ENCODE data around the gene CCDC85B.

The CCDC85B gene

GRCh38 chr11:65869643-65870306, 20.7 kb upstream of the CCDC85B start:
- DNase-seq: no peak

DNA sequence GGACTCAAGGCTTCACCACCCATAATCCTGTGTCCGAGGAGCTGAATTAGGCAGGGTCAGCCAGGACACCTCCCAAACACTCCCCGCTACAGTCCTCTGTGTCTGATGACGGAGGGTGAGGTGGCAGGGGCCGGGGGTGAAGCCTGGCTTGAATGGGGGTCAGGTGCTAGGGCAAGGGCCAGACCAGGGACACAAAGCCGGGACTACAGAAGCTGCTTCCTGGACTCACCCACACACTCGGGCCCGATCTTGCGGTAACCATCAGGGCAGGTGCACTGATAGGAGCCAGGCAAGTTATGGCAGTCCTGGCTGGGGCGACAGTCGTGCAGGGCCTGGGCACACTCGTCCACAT, 20.2 kb upstream of the CCDC85B start:
- DNase-seq: no peak

- no peak for DNase-seq
Observed at GRCh38 chr11:65870706-65871681, 19.5 kb upstream of the CCDC85B start.

- DNase-seq: peak; percentile 42
Observed at GRCh38 chr11:65871811-65872548, 18.5 kb upstream of the CCDC85B start.

DNA sequence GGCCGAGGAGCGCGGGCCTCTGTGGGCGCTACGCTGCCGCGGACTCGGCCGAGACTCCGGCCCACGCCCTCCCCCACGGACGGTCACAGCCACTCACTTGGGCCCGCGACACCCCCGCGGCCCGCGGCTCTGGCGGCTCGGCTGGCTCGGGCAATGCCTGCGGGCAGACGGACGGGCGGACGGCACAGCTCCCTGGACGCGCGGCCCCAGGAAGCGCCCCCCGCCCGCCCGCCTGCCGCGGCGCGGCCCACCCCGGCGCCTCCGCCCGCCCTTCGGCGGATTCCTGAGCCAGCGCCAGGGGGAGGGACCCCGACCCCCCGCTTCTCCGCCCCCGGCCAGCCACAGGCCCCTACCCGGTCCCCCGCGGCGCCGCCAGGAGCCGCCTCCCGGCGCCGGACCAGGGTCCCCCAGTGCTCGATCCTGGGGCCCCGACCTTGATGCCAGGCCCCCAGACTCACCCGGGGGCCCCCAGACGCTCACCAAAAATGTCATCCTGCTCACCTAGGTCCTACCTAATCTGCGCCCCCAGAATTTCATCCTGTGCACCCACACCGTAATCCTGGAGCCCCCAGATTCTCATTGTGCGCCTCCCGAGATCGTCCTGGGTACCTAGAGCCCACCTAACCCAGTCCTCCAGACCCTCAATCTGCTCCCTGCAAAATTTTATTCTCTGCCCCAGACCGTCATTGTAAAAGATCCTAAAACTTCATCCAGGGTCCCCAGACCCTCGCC, 17.7 kb upstream of the CCDC85B start, which contains the start of gene EFEMP2:
TSS of gene EFEMP2 (minus strand) at position 215 of the 732 bp plus-strand sequence. CDS start 446 bp downstream, outside the sequence.
- DNase-seq: peak; percentile 73

GRCh38 chr11:65873318-65874156, 16.9 kb upstream of the CCDC85B start:
- peak; percentile 93 for DNase-seq

- no peak for DNase-seq
Observed at GRCh38 chr11:65879617-65880016, 10.9 kb upstream of the CCDC85B start, which contains the start of gene CTSW. Gene CTSW (plus strand): TSS chr11:65879837. CDS start chr11:65879855, 18 bp downstream.

GRCh38 chr11:65880027-65880426, 10.4 kb upstream of the CCDC85B start:
- no peak for DNase-seq

- DNase-seq: no peak
Observed at GRCh38 chr11:65880844-65881421, 9.5 kb upstream of the CCDC85B start.

DNA sequence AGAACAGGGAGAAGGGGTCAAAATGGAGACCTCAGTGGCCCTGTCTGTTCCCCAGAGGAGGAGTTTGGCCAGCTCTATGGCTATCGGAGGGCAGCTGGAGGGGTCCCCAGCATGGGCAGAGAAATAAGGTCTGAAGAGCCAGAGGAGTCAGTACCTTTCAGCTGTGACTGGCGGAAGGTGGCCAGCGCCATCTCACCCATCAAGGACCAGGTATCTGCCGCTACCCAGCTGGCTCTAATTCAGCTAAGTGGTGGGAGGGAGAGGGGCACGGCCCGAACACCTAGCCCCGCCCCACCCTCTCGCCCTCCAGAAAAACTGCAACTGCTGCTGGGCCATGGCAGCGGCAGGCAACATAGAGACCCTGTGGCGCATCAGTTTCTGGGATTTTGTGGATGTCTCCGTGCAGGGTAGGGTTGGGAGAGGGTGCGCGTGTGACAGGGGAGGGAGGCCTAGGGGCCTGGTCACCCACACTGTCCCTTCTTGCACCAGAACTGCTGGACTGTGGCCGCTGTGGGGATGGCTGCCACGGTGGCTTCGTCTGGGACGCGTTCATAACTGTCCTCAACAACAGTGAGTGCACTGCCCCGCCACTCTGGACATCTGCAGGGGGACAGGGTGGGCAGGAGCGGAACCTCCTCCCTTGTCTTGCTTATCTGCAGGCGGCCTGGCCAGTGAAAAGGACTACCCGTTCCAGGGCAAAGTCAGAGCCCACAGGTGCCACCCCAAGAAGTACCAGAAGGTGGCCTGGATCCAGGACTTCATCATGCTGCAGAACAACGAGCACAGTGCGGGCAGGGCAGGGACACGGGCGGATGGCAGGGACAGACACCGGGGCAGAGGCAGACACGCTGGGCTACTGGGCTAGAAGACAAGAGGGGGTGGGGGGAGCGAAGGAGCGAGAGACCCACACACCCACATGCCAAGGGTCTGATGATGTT, 8.1 kb upstream of the CCDC85B start:
- no peak for DNase-seq

GRCh38 chr11:65883058-65883761, 7.3 kb upstream of the CCDC85B start:
- DNase-seq: no peak

GRCh38 chr11:65883786-65884715, 6.4 kb upstream of the CCDC85B start:
- no peak for DNase-seq

- DNase-seq: peak; percentile 67
Observed at GRCh38 chr11:65884716-65885092, 5.8 kb upstream of the CCDC85B start.

- DNase-seq: no peak
Observed at GRCh38 chr11:65885231-65885630, 5.2 kb upstream of the CCDC85B start.

DNA sequence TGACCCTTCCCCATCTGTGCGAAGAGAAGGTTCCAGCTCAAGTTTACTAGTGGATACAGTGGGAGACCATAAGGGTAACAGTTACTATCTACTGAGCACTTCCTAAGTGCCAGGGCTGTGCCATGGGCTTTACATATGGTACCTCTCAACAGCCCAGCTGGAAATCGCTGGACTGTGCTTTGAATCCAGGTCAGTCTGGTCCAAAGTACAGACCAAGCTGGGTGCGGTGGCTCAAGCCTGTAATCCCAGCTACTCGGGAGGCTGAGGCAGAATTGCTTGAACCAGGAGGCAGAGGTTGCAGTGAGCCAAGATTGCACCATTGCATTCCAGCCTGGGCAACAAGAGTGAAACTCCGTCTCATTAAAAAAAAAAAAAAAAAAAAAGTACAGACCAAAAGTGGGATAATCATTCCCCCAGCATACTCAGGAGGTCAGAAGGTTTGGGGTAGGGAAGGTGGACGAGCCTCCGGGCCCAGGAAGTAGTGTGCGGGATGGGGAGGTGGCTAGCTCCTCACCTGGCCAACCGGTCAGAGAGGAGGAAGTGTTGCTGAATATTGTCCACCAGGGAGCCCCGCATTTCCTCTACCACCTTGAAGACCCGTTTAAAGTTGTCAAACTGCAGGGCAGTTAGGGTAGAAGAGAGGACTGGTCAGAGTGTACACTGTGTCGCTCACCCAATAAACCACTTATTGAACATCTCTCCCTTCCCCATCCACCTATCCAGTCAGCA, 4.5 kb upstream of the CCDC85B start:
- DNase-seq: no peak

DNA sequence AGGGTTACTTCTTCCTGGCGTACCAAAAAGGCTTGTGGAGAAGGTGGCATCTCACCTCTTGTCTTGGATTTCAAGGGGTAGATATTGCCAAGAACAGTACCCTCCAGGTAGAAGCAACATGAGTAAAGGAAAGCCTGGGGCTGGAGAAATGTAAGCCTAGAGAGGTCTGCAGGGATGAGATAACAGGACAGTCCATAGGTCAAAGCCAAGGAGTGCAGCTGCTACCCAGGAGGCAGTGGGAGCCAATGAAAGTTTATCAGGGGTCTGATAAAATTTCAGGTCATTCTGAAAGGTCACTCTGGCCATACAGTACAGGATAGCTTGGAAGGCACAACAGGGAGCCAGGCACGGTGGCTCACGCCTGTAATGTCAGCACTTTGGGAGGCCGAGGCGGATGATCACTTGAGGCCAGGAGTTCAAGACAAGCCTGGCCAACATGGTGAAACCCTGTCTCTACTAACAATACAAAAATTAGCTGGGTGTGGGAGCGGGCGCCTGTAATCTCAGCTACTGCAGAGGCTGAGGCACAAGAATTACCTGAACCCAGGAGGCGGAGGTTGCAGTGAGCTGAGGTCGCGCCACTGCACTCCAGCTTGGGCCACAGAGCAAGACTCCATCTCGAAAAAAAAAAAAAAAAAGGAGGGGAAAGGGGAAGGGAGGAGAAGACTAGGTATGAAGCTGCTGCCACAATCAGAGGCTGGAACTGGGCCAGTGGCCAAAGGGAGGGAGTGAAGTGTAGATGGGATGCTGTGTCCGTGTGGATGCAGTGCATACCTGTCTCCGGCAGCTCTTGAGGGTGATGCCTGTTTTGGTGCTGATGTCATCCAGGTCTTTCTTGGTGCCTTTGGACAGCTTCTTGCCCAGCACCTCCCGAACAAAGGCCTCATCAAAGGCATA, 3.4 kb upstream of the CCDC85B start:
- DNase-seq: no peak
